ENCODE measurements around the gene HOXC4.
"Not testable (repeated sequence)": the region's sequence is repeated elsewhere in the genome, so short reads cannot be mapped to it uniquely, and the experiment has no call there.

The HOXC4 gene

GRCh38 chr12:54092943-54093342, 39.3 kb downstream of the HOXC4 start:
- not testable (repeated sequence) for DNase-seq

- DNase-seq, result not testable (repeated sequence)
Observed at GRCh38 chr12:54095928-54096327, 42.3 kb downstream of the HOXC4 start.

- not testable (repeated sequence) for DNase-seq
Observed at GRCh38 chr12:54098644-54099043, 45.0 kb downstream of the HOXC4 start.

GRCh38 chr12:54100588-54100987, 47.0 kb downstream of the HOXC4 start:
- not testable (repeated sequence) for DNase-seq

- not testable (repeated sequence) for DNase-seq
Observed at GRCh38 chr12:54102223-54102622, 48.6 kb downstream of the HOXC4 start.

- not testable (repeated sequence) for DNase-seq
Observed at GRCh38 chr12:54103827-54104226, 50.2 kb downstream of the HOXC4 start.
